Right atrium auricular region (tissue), 2 donors: ENCODE results near the gene EIF1. TPM values are rescaled to one million over a fixed set of nuclear protein-coding genes. Genes with fewer than 3 reads are reported as not detected.

Experiments
- DNase-seq: peaks from one replicate; pipeline ENCODE4 v3.0.0-alpha.2; 2019; ENCODE audit warnings: low spot score
- H3K27ac ChIP-seq, 2 donors: fragments of 200-600 bp; sonication (generic); 1 replicate in 1 of 2; 2 replicates in 1 of 2; pipeline ENCODE4 v1.5.1; 2016 to 2019
- H3K27me3 ChIP-seq, 2 donors: fragments of 200-600 bp; sonication (generic); one replicate each; pipeline versions ENCODE4 v1.5.1 to v1.6.0; 2017 to 2019
- H3K36me3 ChIP-seq: fragments of 200-600 bp; sonication (generic); one replicate; pipeline ENCODE4 v1.5.1; 2016
- H3K4me1 ChIP-seq, 2 donors: fragments of 200-600 bp; sonication (generic); one replicate each; pipeline versions ENCODE4 v1.5.1 to v1.6.0; 2017 to 2019
- H3K4me3 ChIP-seq, 2 donors: fragments of 200-600 bp; sonication (generic); 1 replicate in 1 of 2; 2 replicates in 1 of 2; pipeline ENCODE4 v1.5.1; 2017 to 2019; ENCODE audit warnings: mild to moderate bottlenecking in 1 of 2, moderate library complexity in 1 of 2
- H3K9me3 ChIP-seq, 2 donors: fragments of 200-600 bp; sonication (generic); one replicate each; pipeline ENCODE4 v1.5.1; 2019
- CTCF ChIP-seq, 2 donors: fragments of 200-600 bp; sonication (generic); IDR thresholded peaks; one replicate each; pipeline ENCODE4 v1.5.1; 2019; ENCODE audit warnings: antibody characterized with exemption in 2 of 2
- total RNA-seq, 2 donors: library from RNA; depleted of rRNA; stranded (reverse); fragments of >200 nt; gene quantifications; one replicate each; pipeline ENCODE4 v1.1.0, GENCODE V29; 2016

The EIF1 gene
- total RNA-seq, 2 donors from 2014 or later: 331 to 390 TPM

DNA sequence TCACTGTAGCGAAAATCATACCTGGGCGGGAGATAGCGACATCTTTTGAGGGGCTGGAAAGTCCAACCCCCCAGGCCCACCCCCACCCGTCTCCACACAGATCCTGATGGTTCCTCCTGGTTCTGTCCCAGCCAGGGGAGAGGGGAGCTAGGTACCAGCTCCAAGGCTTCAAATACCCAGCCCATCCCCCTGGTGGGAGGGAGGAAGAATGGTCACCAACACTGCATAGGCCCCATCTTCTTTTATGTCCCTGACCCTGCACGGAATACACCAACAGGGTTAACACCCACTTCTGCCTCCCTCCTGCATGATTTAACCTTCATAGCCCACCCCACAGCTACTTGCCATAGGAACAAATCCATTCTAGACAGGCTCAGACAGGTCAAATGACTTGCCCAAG is 36.4 kb downstream of the EIF1 start:
- H3K36me3 ChIP-seq: no peaks in the 10 kb centered on the region
- no peak for DNase-seq
- no peak for TF ChIP-seq CTCF (IDR thresholded peaks at IDR 0.05)
- H3K4me3 ChIP-seq: no peak overlapping the region
- H3K27me3 ChIP-seq: no peaks in the 10 kb centered on the region
- H3K27ac ChIP-seq: no peak overlapping the region
- no peaks in the 10 kb centered on the region for H3K9me3 ChIP-seq
- no peaks in the 10 kb centered on the region for H3K4me1 ChIP-seq

- Histone ChIP-seq H3K9me3 (no peaks in the 10 kb centered on the region), H3K4me1 (no peaks in the 10 kb centered on the region), H3K4me3 (no peak overlapping the region), H3K27ac (no peak overlapping the region), H3K36me3 (no peaks in the 10 kb centered on the region), H3K27me3 (no peaks in the 10 kb centered on the region)
- DNase-seq: no peak
- TF ChIP-seq CTCF (IDR thresholded peaks at IDR 0.05): no peak
Measured at GRCh38 chr17:41728056-41728455, 39.4 kb downstream of the EIF1 start.

DNA sequence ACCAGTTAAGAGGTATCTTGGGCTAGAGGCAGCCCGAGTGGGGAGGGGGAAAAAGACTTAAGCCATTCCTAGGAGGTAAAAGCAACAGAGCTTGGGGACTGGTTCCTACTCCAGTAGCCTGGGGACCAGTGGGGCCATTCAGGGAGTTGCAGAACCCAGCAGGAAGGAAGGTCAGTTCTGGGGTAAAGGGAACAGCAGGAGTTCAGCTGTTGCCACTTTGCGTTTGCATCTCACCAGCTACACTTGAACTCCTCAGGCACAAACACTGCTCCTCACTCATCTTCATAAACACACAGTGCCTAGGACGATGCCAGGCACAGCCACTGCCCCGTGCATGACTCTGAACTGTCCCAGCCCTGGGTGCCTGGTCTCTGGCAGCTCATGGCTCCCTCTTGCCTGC is 41.8 kb downstream of the EIF1 start:
- H3K4me3 ChIP-seq: no peak overlapping the region
- no peaks in the 10 kb centered on the region for H3K36me3 ChIP-seq
- DNase-seq: no peak
- no peak overlapping the region for H3K27ac ChIP-seq
- peaks cover 0 to 20% of the 10 kb centered on the region in 2 donors for H3K4me1 ChIP-seq
- H3K9me3 ChIP-seq: no peaks in the 10 kb centered on the region
- no peak for TF ChIP-seq CTCF (IDR thresholded peaks at IDR 0.05)
- H3K27me3 ChIP-seq: peaks cover 9 to 14% of the 10 kb centered on the region in 2 donors

- DNase-seq: no peak
- H3K27me3 ChIP-seq: peaks cover 9 to 17% of the 10 kb centered on the region in 2 donors
- no peaks in the 10 kb centered on the region for H3K36me3 ChIP-seq
- TF ChIP-seq CTCF (IDR thresholded peaks at IDR 0.05): no peak
- no peak overlapping the region for H3K27ac ChIP-seq
- no peaks in the 10 kb centered on the region for H3K9me3 ChIP-seq
- H3K4me1 ChIP-seq: peaks cover 0 to 20% of the 10 kb centered on the region in 2 donors
- H3K4me3 ChIP-seq: no peak overlapping the region
Measured at GRCh38 chr17:41731836-41732235, 43.2 kb downstream of the EIF1 start.

DNA sequence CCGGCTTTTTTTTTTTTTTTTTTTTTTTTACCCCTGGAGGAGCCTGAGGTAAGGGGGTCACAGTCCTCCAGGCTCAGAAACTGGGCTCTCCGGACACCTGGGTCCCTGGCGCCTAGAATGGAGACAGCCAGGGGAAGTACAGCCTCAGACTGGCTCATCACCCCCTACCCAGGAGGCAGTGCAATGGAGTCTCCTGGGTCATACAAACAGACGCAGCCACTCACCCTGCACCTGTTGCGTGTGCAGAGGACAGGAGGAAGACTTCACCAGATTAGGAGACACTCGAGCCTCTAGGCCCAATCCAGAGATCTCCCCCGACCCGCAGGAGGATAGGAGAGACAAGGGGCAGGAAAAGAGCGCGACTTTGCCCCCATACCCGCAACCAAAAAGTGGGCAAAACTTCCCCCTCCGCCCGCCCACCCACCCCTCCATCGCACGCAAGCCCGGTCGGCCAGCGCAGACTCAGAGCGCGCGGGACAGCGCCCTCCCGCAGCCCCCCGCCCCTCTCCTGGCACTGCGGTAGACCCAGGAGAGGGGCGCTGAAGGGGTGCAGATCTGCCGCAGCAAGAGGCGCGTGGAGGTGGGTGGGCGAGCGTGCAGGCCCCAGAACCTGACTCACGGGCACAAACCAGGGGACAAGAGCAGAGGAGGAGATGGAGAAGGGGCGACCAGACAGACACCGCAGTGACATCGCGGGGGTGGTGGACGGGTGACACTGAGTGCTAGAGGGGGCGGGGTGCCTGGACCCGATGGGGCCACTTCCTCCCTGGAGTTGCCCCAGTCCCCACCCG is 44.9 kb downstream of the EIF1 start:
- no peak for DNase-seq
- H3K27me3 ChIP-seq: peaks cover 9 to 17% of the 10 kb centered on the region in 2 donors

More for the DNA sequence above, 44.9 kb downstream of the EIF1 start:
- Histone ChIP-seq H3K36me3 (no peaks in the 10 kb centered on the region), H3K4me3 (peak overlapping the region in 1 of 2 donors; percentile 45), H3K4me1 (peaks cover 0 to 23% of the 10 kb centered on the region in 2 donors), H3K9me3 (no peaks in the 10 kb centered on the region), H3K27ac (no peak overlapping the region)
- TF ChIP-seq CTCF (IDR thresholded peaks at IDR 0.05): no peak
